HG03108 (cell line): ENCODE measurements around the gene DRAM2.
"Not testable (repeated sequence)": the region's sequence is repeated elsewhere in the genome, so short reads cannot be mapped to it uniquely, and the experiment has no call there.

Experiments used
- ATAC-seq: cut with Tn5 transposase; IDR thresholded peaks from one replicate; pipeline ENCODE4 v1.9.1; 2021; ENCODE audit warnings: moderate library complexity; ENCODE audit not compliant: unreplicated experiment

The DRAM2 gene

GRCh38 chr1:111145542-111145941 lies 5.6 kb upstream of the DRAM2 start:
- ATAC-seq = no peak

- ATAC-seq = no peak
Measured at GRCh38 chr1:111142356-111142975, 2.6 kb upstream of the DRAM2 start.

- ATAC-seq = no peak
Measured at GRCh38 chr1:111141245-111142220, 1.6 kb upstream of the DRAM2 start.

GRCh38 chr1:111140680-111140967 lies 731 bp upstream of the DRAM2 start:
- no peak for ATAC-seq

GRCh38 chr1:111139324-111139955 lies 453 bp downstream of the DRAM2 start:
- ATAC-seq = peak; percentile 30

- no peak for ATAC-seq
Measured at GRCh38 chr1:111133866-111134265, 6.0 kb downstream of the DRAM2 start.

GRCh38 chr1:111131693-111132092 lies 8.2 kb downstream of the DRAM2 start:
- no peak for ATAC-seq

- ATAC-seq = no peak
Measured at GRCh38 chr1:111129376-111129775, 10.5 kb downstream of the DRAM2 start.

- peak; percentile 69 for ATAC-seq
Measured at GRCh38 chr1:111127923-111128643, 11.8 kb downstream of the DRAM2 start.

GRCh38 chr1:111126354-111126753 lies 13.5 kb downstream of the DRAM2 start:
- ATAC-seq = no peak

- ATAC-seq = no peak
Measured at GRCh38 chr1:111116496-111116895, 23.4 kb downstream of the DRAM2 start.

- ATAC-seq = no peak
Measured at GRCh38 chr1:111110197-111110899, 29.5 kb downstream of the DRAM2 start.

GRCh38 chr1:111104981-111105380 lies 34.9 kb downstream of the DRAM2 start:
- ATAC-seq = no peak

- no peak for ATAC-seq
Measured at GRCh38 chr1:111101854-111102642, 37.8 kb downstream of the DRAM2 start.

GRCh38 chr1:111099289-111099688 lies 40.6 kb downstream of the DRAM2 start:
- no peak for ATAC-seq

- ATAC-seq = no peak
Measured at GRCh38 chr1:111097356-111098099, 42.4 kb downstream of the DRAM2 start.

- ATAC-seq = not testable (repeated sequence)
Measured at GRCh38 chr1:111095421-111095820, 44.5 kb downstream of the DRAM2 start.

GRCh38 chr1:111089638-111090037 lies 50.3 kb downstream of the DRAM2 start:
- no peak for ATAC-seq

GRCh38 chr1:111085676-111086075 lies 54.2 kb downstream of the DRAM2 start:
- ATAC-seq = no peak
